ENCODE measurements around the gene SNX25.
A peak's percentile ranks its signal among the peaks of the same experiment; 100 is the strongest.

SNX25 gene

DNA sequence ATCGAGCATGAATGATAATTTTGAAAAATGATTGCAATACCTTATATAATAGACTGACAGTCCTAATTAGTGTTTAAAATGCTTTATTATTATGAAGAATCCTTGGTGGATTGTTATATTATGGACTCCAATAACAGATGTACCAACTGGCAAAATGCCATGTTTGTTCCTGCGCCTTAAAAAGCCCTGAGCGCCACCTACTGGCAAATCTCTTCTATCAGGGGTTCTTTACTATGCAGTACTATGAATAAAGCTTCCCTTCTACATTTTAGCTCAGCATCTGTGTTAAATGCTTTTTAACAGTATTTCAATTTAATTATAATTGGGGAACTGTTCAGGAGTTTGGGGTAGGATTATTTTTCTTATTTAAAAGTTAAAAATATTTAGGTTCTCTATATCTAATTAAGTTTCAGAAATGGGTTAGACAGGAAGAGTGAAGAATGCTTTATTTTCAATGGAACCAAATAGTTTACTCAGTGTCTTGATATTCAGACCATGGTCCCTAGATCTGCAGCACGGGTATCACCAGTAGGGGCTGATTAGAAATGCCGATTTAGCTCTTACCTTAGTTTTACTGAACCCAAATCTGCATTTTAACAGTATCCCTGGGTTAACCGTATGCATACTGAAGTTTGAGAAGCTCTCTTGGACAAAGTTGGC, 25.6 kb upstream of the SNX25 start:
- FAIRE-seq (peak; percentile 80), DNase-seq (ENCODE audit: insufficient read length, low spot score) (peak; percentile 36)
- TF ChIP-seq, protein P1, sequence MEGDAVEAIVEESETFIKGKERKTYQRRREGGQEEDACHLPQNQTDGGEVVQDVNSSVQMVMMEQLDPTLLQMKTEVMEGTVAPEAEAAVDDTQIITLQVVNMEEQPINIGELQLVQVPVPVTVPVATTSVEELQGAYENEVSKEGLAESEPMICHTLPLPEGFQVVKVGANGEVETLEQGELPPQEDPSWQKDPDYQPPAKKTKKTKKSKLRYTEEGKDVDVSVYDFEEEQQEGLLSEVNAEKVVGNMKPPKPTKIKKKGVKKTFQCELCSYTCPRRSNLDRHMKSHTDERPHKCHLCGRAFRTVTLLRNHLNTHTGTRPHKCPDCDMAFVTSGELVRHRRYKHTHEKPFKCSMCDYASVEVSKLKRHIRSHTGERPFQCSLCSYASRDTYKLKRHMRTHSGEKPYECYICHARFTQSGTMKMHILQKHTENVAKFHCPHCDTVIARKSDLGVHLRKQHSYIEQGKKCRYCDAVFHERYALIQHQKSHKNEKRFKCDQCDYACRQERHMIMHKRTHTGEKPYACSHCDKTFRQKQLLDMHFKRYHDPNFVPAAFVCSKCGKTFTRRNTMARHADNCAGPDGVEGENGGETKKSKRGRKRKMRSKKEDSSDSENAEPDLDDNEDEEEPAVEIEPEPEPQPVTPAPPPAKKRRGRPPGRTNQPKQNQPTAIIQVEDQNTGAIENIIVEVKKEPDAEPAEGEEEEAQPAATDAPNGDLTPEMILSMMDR (IDR thresholded peaks at IDR 0.05; ENCODE audit: insufficient read depth, missing control alignments), result peak; percentile 80

DNA sequence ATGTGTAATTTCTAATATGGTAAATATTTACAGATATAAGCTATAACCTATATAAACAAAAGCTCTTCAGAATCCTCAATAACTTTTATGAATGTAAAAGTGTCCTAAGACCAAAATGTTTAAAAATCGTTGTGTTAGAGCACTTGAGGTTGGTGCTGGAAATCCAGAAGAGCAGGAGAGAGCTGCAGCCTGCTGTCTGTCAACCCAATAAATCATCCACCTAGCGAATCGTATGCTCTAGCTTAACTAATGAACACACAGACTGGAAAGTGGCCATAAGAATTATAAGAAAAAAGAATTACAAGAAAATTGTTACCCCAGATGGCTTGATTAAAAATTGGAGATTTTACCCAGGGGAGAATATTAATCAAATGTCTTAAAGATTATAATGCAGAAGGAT, 22.6 kb upstream of the SNX25 start:
- TF ChIP-seq, protein P1 (IDR thresholded peaks at IDR 0.05; ENCODE audit: insufficient read depth, missing control alignments), result no peak
- DNase-seq (ENCODE audit: insufficient read length, low spot score), result no peak
- no peak for FAIRE-seq

- FAIRE-seq (no peak), DNase-seq (ENCODE audit: insufficient read length, low spot score) (no peak)
- TF ChIP-seq, protein P1 (IDR thresholded peaks at IDR 0.05; ENCODE audit: insufficient read depth, missing control alignments), result no peak
Observed at GRCh38 chr4:185189606-185190305, 19.6 kb upstream of the SNX25 start.

DNA sequence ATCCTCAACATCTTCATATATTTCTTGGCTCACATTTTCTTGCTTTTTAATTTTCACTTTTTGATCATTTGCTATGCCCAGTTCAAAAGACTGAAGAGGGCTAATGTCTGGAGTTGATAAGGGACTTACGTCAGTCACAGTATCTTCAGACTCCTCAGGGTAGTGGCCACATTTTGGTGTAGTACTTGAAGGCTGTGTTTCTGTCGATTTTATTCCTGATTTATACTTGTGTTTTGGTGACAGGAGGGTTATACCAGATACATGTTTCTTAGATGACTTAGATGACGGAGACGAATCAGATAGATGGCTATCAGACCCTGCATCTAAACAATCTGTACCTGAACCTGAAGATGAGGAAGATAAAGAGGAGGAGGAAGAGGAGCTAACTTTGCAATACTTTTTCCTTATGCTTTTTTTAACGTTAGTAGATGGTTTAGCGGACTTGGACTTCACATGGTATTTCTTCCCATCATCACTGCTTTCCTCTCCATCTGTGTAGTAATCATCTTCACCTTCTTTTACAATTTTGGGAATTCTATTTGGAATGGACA, 19.0 kb upstream of the SNX25 start:
- TF ChIP-seq, protein P1 (IDR thresholded peaks at IDR 0.05; ENCODE audit: insufficient read depth, missing control alignments), result no peak
- FAIRE-seq (no peak), DNase-seq (ENCODE audit: insufficient read length, low spot score) (no peak)

GRCh38 chr4:185192059-185192458, 17.3 kb upstream of the SNX25 start:
- no peak for DNase-seq (ENCODE audit: insufficient read length, low spot score)
- TF ChIP-seq, protein P1 (IDR thresholded peaks at IDR 0.05; ENCODE audit: insufficient read depth, missing control alignments), result no peak
- no peak for FAIRE-seq

DNA sequence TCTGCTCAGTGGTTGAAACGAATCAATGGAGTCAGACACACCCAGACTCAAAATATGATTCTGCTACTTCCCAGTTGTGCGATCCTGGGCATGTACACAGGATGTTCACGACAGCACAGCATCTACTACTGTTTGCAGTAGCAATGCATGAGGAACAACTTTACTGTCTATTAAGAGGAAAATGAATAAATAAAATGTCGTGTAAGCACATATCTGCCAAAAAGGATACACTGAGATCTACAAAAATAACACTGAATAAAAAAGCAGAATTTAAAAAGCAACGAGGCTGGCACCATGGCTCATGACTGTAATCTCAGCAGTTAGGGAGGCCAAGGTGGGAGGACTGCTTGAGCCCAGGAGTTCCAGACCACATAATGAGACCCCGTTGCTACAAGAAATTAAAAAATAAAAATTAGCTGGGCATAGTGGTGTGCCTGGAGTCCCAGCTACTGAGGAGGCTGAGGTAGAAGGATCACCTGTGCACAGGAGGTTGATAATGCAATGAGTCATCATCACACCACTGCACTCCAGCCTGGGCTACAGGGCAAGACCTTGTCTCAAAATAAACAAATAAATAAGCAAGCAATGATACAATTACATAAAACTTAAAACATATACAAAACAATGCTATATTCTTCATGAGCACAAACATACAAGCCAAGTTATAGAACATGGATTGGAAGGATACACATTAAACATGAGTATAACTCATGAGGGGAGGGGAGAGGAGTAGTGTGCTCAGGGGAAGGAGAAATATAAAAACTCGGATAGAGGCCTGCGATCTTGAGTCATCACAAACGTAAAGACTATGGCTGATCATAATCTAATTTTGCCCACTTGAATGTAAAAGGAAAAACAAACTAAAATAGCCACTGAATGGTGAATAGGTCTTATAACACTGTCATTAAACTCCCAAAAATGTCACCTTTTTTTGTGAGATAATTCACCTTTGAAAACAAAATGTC, 14.2 kb upstream of the SNX25 start:
- TF ChIP-seq, protein P1 (IDR thresholded peaks at IDR 0.05; ENCODE audit: insufficient read depth, missing control alignments), result no peak
- FAIRE-seq (no peak), DNase-seq (ENCODE audit: insufficient read length, low spot score) (no peak)
